ENCODE results near the gene TRMT61A.

GRCh38 chr14:103517174-103517566 lies 11.8 kb upstream of the TRMT61A start:
- TF ChIP-seq EZH2 (conservative IDR thresholded peaks at IDR 0.05; ENCODE audit: low read depth, low read length) (no peak), NFE2 (CRISPR knock-in tag; IDR thresholded peaks at IDR 0.05) (no peak), CTCF (CRISPR knock-in tag; IDR thresholded peaks at IDR 0.05) (no peak), SMARCC2 (IDR thresholded peaks at IDR 0.05) (no peak), TP53 (CRISPR knock-in tag; conservative IDR thresholded peaks at IDR 0.05) (no peak), SP140L (CRISPR knock-in tag; IDR thresholded peaks at IDR 0.05; ENCODE audit: borderline replicate concordance) (no peak), E2F5 (CRISPR knock-in tag; conservative IDR thresholded peaks at IDR 0.05) (no peak), MAFG (CRISPR knock-in tag; IDR thresholded peaks at IDR 0.05) (no peak), ZNF83 (CRISPR knock-in tag; IDR thresholded peaks at IDR 0.05; ENCODE audit: borderline replicate concordance) (no peak), WIZ (CRISPR knock-in tag; IDR thresholded peaks at IDR 0.05) (no peak), ZNF546 (CRISPR knock-in tag; conservative IDR thresholded peaks at IDR 0.05) (no peak)
- TF ChIP-seq, protein P1, sequence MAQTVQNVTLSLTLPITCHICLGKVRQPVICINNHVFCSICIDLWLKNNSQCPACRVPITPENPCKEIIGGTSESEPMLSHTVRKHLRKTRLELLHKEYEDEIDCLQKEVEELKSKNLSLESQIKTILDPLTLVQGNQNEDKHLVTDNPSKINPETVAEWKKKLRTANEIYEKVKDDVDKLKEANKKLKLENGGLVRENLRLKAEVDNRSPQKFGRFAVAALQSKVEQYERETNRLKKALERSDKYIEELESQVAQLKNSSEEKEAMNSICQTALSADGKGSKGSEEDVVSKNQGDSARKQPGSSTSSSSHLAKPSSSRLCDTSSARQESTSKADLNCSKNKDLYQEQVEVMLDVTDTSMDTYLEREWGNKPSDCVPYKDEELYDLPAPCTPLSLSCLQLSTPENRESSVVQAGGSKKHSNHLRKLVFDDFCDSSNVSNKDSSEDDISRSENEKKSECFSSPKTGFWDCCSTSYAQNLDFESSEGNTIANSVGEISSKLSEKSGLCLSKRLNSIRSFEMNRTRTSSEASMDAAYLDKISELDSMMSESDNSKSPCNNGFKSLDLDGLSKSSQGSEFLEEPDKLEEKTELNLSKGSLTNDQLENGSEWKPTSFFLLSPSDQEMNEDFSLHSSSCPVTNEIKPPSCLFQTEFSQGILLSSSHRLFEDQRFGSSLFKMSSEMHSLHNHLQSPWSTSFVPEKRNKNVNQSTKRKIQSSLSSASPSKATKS (CRISPR knock-in tag; IDR thresholded peaks at IDR 0.05): no peak
- TF ChIP-seq, protein P2, sequence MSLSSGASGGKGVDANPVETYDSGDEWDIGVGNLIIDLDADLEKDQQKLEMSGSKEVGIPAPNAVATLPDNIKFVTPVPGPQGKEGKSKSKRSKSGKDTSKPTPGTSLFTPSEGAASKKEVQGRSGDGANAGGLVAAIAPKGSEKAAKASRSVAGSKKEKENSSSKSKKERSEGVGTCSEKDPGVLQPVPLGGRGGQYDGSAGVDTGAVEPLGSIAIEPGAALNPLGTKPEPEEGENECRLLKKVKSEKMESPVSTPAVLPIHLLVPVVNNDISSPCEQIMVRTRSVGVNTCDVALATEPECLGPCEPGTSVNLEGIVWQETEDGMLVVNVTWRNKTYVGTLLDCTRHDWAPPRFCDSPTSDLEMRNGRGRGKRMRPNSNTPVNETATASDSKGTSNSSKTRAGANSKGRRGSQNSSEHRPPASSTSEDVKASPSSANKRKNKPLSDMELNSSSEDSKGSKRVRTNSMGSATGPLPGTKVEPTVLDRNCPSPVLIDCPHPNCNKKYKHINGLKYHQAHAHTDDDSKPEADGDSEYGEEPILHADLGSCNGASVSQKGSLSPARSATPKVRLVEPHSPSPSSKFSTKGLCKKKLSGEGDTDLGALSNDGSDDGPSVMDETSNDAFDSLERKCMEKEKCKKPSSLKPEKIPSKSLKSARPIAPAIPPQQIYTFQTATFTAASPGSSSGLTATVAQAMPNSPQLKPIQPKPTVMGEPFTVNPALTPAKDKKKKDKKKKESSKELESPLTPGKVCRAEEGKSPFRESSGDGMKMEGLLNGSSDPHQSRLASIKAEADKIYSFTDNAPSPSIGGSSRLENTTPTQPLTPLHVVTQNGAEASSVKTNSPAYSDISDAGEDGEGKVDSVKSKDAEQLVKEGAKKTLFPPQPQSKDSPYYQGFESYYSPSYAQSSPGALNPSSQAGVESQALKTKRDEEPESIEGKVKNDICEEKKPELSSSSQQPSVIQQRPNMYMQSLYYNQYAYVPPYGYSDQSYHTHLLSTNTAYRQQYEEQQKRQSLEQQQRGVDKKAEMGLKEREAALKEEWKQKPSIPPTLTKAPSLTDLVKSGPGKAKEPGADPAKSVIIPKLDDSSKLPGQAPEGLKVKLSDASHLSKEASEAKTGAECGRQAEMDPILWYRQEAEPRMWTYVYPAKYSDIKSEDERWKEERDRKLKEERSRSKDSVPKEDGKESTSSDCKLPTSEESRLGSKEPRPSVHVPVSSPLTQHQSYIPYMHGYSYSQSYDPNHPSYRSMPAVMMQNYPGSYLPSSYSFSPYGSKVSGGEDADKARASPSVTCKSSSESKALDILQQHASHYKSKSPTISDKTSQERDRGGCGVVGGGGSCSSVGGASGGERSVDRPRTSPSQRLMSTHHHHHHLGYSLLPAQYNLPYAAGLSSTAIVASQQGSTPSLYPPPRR (CRISPR knock-in tag; IDR thresholded peaks at IDR 0.05; ENCODE audit: borderline replicate concordance): no peak
- TF ChIP-seq, protein P3, sequence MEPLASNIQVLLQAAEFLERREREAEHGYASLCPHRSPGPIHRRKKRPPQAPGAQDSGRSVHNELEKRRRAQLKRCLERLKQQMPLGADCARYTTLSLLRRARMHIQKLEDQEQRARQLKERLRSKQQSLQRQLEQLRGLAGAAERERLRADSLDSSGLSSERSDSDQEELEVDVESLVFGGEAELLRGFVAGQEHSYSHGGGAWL (CRISPR knock-in tag; IDR thresholded peaks at IDR 0.05): no peak
